Spleen (tissue), 7 donors: ENCODE measurements around the gene ORC4.

ENCODE experiments used
- CTCF ChIP-seq, 11 experiments: fragments of 200-600 bp in 7 of 11; fragments of 450-650 bp in 4 of 11; sonication (generic) in 4 of 11; IDR thresholded peaks in 8 of 11; conservative IDR thresholded peaks in 3 of 11; 1 replicate in 7 of 11; 2 replicates in 4 of 11; pipeline versions ENCODE4 v1.4.0 to v1.8.0; 2016 to 2021; ENCODE audit warnings: antibody characterized with exemption in 11 of 11, inconsistent platforms in 4 of 11, mild to moderate bottlenecking in 1 of 11
- POLR2A ChIP-seq, 3 donors: fragments of 450-650 bp; IDR thresholded peaks; one replicate each; pipeline ENCODE4 v1.5.1; 2017; ENCODE audit warnings: antibody characterized with exemption in 3 of 3, mild to moderate bottlenecking in 1 of 3
- POLR2AphosphoS5 ChIP-seq, 3 donors: sonication (generic); formaldehyde crosslinking; IDR thresholded peaks; one replicate each; pipeline ENCODE4 v1.5.1; 2017; ENCODE audit warnings: antibody characterized with exemption in 3 of 3
- donor health status: DM: no; HTN: no; CAD: no; lungs with moderate emphysema.
- donor health status: DM: no; HTN: no; CAD: no.
- donor health status: DM: no; HTN: no; CAD: no.

- TF ChIP-seq POLR2A (IDR thresholded peaks at IDR 0.05) (no peak), POLR2AphosphoS5 (IDR thresholded peaks at IDR 0.05) (no peak), CTCF (IDR thresholded peaks at IDR 0.05 in 8 of 11, conservative IDR thresholded peaks at IDR 0.05 in 3 of 11) (no peak)
These were observed 14.1 kb downstream of the ORC4 start for GRCh38 chr2:148006249-148007007.
